Duodenal mucosa (tissue), 2 donors: ENCODE measurements around the gene TNIK.
A peak's percentile ranks its signal among the peaks of the same experiment; 100 is the strongest.

Experiments
- H3K27ac ChIP-seq: one replicate; pipeline ENCODE4 v1.7.0; 2013; ENCODE audit warnings: low read depth, low read length
- H3K27me3 ChIP-seq, 2 donors: one replicate each; pipeline ENCODE4 v1.7.0; 2013; ENCODE audit warnings: low read length in 2 of 2, control low read depth in 1 of 2; ENCODE audit not compliant: insufficient read depth in 2 of 2, control insufficient read depth in 1 of 2
- H3K36me3 ChIP-seq, 2 donors: one replicate each; pipeline ENCODE4 v1.7.0; 2013; ENCODE audit warnings: low read length in 2 of 2, control low read depth in 1 of 2; ENCODE audit not compliant: insufficient read depth in 2 of 2, control insufficient read depth in 1 of 2
- H3K4me1 ChIP-seq, 2 donors: one replicate each; pipeline ENCODE4 v1.7.0; 2013; ENCODE audit warnings: low read length in 2 of 2, control low read depth in 1 of 2; ENCODE audit not compliant: insufficient read depth in 2 of 2, control insufficient read depth in 1 of 2
- H3K4me3 ChIP-seq, 2 donors: one replicate each; pipeline ENCODE4 v1.7.0; 2013; ENCODE audit warnings: low read length in 2 of 2, low read depth in 1 of 2
- H3K9ac ChIP-seq, 2 donors: one replicate each; pipeline ENCODE4 v1.7.0; 2013; ENCODE audit warnings: low read length in 2 of 2, low read depth in 1 of 2
- H3K9me3 ChIP-seq, 2 donors: one replicate each; pipeline ENCODE4 v1.7.0; 2013; ENCODE audit warnings: low read length in 2 of 2, control low read depth in 1 of 2; ENCODE audit not compliant: control insufficient read depth in 1 of 2

TNIK gene

GRCh38 chr3:171494457-171495109 is 34.4 kb upstream of the TNIK start:
- Histone ChIP-seq H3K27ac (no peak overlapping the region), H3K4me3 (no peak overlapping the region), H3K9me3 (no peaks in the 10 kb centered on the region), H3K36me3 (no peaks in the 10 kb centered on the region), H3K4me1 (peaks cover 7 to 19% of the 10 kb centered on the region in 2 donors), H3K9ac (no peak overlapping the region), H3K27me3 (no peaks in the 10 kb centered on the region)

- Histone ChIP-seq H3K4me3 (peak overlapping the region; percentile 11 to 53), H3K4me1 (peaks cover 7 to 19% of the 10 kb centered on the region in 2 donors), H3K27me3 (no peaks in the 10 kb centered on the region), H3K27ac (no peak overlapping the region), H3K9ac (no peak overlapping the region), H3K9me3 (no peaks in the 10 kb centered on the region), H3K36me3 (no peaks in the 10 kb centered on the region)
These were observed 31.2 kb upstream of the TNIK start for GRCh38 chr3:171491361-171491760.

- no peak overlapping the region for H3K27ac ChIP-seq
- peak overlapping the region in 1 of 2 donors; percentile 53 for H3K4me3 ChIP-seq
- H3K27me3 ChIP-seq = no peaks in the 10 kb centered on the region
- H3K9ac ChIP-seq = no peak overlapping the region
- H3K4me1 ChIP-seq = peaks cover 7 to 19% of the 10 kb centered on the region in 2 donors
- H3K9me3 ChIP-seq = no peaks in the 10 kb centered on the region
- no peaks in the 10 kb centered on the region for H3K36me3 ChIP-seq
These were observed 30.7 kb upstream of the TNIK start for GRCh38 chr3:171490901-171491300.

- no peak overlapping the region for H3K27ac ChIP-seq
These were observed 29.1 kb upstream of the TNIK start for GRCh38 chr3:171489348-171489747.

DNA sequence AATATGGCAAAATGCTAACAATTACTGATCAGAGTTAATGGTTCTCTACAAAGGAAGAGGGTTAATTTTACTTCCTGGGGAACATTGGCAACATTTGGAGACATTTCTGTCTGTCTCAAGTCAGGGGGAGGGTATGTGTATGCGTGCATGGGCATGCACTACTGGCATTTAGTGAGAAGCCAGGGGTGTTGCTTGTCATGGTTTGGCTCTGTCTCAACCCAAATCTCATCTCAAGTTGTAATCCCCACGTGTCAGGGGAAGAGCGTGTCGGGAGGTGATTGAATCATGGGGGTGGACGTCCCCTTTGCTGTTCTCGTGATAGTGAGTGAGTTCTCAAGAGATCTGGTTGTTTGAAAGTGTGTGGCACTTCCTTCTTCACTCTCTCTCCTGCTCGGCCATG is 28.3 kb upstream of the TNIK start:
- Histone ChIP-seq H3K9ac (no peak overlapping the region), H3K27ac (no peak overlapping the region), H3K4me1 (peaks cover 0 to 14% of the 10 kb centered on the region in 2 donors), H3K36me3 (no peaks in the 10 kb centered on the region), H3K9me3 (no peaks in the 10 kb centered on the region), H3K4me3 (no peak overlapping the region), H3K27me3 (no peaks in the 10 kb centered on the region)

More at GRCh38 chr3:171489348-171489747, 29.1 kb upstream of the TNIK start:
- H3K36me3 ChIP-seq = no peaks in the 10 kb centered on the region
- no peak overlapping the region for H3K4me3 ChIP-seq
- H3K4me1 ChIP-seq = peaks cover 0 to 14% of the 10 kb centered on the region in 2 donors
- H3K9me3 ChIP-seq = no peaks in the 10 kb centered on the region
- H3K27me3 ChIP-seq = no peaks in the 10 kb centered on the region
- H3K9ac ChIP-seq = no peak overlapping the region

DNA sequence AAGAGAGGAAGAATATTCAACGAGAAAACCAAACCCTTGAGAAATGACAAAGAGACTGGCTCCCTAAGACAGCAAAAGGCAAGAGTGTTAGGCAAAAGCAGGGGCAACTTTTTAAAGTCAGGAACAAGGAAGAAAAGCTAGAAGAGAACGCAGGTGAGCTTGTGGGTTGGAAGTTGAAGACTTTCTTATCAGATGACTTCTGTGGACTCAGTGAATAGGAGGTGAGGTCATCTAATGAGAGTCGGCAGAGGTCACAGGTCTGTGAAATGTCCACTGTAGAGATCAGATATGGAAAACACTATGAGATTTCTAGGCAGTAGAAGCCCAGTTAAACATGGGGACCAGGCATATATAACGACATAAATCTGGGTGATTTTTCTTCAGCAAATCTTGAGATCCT is 27.2 kb upstream of the TNIK start:
- H3K27me3 ChIP-seq = no peaks in the 10 kb centered on the region
- peaks cover 0 to 13% of the 10 kb centered on the region in 2 donors for H3K4me1 ChIP-seq
- no peak overlapping the region for H3K4me3 ChIP-seq
- H3K9me3 ChIP-seq = no peaks in the 10 kb centered on the region
- H3K27ac ChIP-seq = no peak overlapping the region
- H3K9ac ChIP-seq = no peak overlapping the region
- H3K36me3 ChIP-seq = no peaks in the 10 kb centered on the region

DNA sequence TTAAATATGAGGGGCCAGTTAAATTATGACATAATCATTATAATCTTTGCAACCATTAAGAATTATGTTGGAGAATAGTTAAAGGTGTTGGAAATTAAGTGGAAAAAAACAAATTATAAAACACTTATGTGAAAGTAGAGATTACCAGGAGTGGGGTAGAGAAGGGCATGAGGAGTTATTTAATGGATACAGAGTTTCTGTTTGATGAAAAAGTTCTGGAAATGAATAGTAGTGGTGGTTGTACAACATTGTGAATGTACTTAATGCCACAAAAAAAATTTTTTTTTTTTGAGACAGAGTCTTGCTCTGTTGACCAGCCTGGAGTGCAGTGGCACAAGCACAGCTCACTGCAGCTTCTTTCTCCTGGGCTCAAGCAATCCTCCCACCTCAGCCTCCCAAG is 25.1 kb upstream of the TNIK start:
- H3K27me3 ChIP-seq = no peaks in the 10 kb centered on the region

GRCh38 chr3:171481011-171481410 is 20.8 kb upstream of the TNIK start:
- Histone ChIP-seq H3K27me3 (no peaks in the 10 kb centered on the region), H3K4me1 (no peaks in the 10 kb centered on the region), H3K4me3 (no peak overlapping the region), H3K36me3 (no peaks in the 10 kb centered on the region), H3K9me3 (no peaks in the 10 kb centered on the region), H3K9ac (no peak overlapping the region), H3K27ac (no peak overlapping the region)

More for the DNA sequence above, 25.1 kb upstream of the TNIK start:
- no peaks in the 10 kb centered on the region for H3K9me3 ChIP-seq
- H3K4me1 ChIP-seq = no peaks in the 10 kb centered on the region
- H3K36me3 ChIP-seq = no peaks in the 10 kb centered on the region
- no peak overlapping the region for H3K9ac ChIP-seq
- no peak overlapping the region for H3K4me3 ChIP-seq
- H3K27ac ChIP-seq = no peak overlapping the region

DNA sequence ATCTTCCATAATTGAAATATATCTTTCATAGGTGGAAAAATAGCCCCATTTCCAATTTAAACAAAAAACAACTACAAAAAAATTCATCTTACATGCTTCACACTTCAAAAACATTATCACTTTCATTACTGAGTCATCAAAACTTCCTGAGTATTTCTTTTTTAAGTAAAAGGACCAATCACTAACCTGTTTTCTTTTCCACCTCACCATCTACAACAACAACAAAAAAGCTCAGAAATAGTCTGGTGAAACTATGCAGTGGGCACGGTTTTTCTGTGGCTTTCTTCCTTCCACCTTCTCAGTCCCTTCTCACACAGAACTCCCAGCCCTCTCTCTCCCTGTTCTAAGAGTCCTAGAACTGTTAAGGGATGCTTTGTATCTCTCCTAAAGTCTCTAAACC is 20.3 kb upstream of the TNIK start:
- no peaks in the 10 kb centered on the region for H3K9me3 ChIP-seq
- no peaks in the 10 kb centered on the region for H3K4me1 ChIP-seq
- H3K9ac ChIP-seq = no peak overlapping the region
- no peaks in the 10 kb centered on the region for H3K27me3 ChIP-seq
- H3K27ac ChIP-seq = no peak overlapping the region
- no peak overlapping the region for H3K4me3 ChIP-seq
- H3K36me3 ChIP-seq = no peaks in the 10 kb centered on the region

- H3K9me3 ChIP-seq = no peaks in the 10 kb centered on the region
- no peaks in the 10 kb centered on the region for H3K36me3 ChIP-seq
- no peak overlapping the region for H3K9ac ChIP-seq
- no peak overlapping the region for H3K4me3 ChIP-seq
- H3K27ac ChIP-seq = no peak overlapping the region
- H3K4me1 ChIP-seq = no peaks in the 10 kb centered on the region
- H3K27me3 ChIP-seq = no peaks in the 10 kb centered on the region
These were observed 16.4 kb upstream of the TNIK start for GRCh38 chr3:171476532-171477102.
